K562 (cell line): Measurements from ENCODE around the gene SLC17A2. TPM values are rescaled to one million over a fixed set of nuclear protein-coding genes. Genes with fewer than 3 reads are reported as not detected.

Source experiments
- ATAC-seq: fragments of 200-7000 bp; cut with Tn5 transposase; 3 replicates; pipeline ENCODE4 v1.9.1; 2020; ENCODE audit warnings: moderate library complexity
- BruUV-seq: library from RNA; stranded (reverse); fragments of 400-500 nt; replicated peaks from 2 replicates; lab custom pipeline; 2021; lab: Mats Ljungman, UMichigan
- CTCF ChIA-PET: fragments of 300-600 bp; formaldehyde crosslinking; extraction: SDS; loops from one replicate; lab custom pipeline; 2021; ENCODE audit warnings: low intra/inter-chr PET ratio; lab: Yijun Ruan, JAX
- POLR2A ChIA-PET: fragments of 300-600, 350-650 bp; sonication (Branson Sonifier 250); formaldehyde crosslinking; extraction: SDS; loops from one replicate; lab custom pipeline; 2021; ENCODE audit warnings: antibody characterized with exemption, inconsistent platforms; lab: Yijun Ruan, JAX
- DNase-seq, 4 experiments: peaks; one replicate each; pipeline versions ENCODE4 v3.0.0 to v3.0.0-alpha.2; 2011 to 2018; ENCODE audit warnings: low spot score in 3 of 4, mixed read lengths in 3 of 4; ENCODE audit errors: extremely low read depth in 1 of 4
- FAIRE-seq: peaks from 2 replicates; lab custom pipeline; 2011; peaks lifted over from hg19 to GRCh38; lab: Jason Lieb, UNC
- H2AFZ ChIP-seq: 2 replicates; pipeline ENCODE4 v1.6.0; 2011; ENCODE audit warnings: low read depth, low read length, control low read depth, inconsistent platforms
- H3K27ac ChIP-seq: fragments of 200-600 bp; 3 replicates; pipeline ENCODE4 v1.8.0; 2011; ENCODE audit warnings: low read depth, mild to moderate bottlenecking, control low read depth, inconsistent platforms, low read length, moderate library complexity, mixed read lengths; ENCODE audit errors: extremely low read depth
- H3K27me3 ChIP-seq, 2 experiments: fragments of 300-600 bp in 1 of 2; 2 replicates in 1 of 2; 3 replicates in 1 of 2; pipeline versions ENCODE4 v1.6.0 to v1.8.0; 2011; ENCODE audit warnings: inconsistent platforms in 2 of 2, low read length in 2 of 2, mild to moderate bottlenecking in 1 of 2, mixed read lengths in 1 of 2, moderate library complexity in 1 of 2; ENCODE audit not compliant: control insufficient read depth in 2 of 2, insufficient read depth in 2 of 2
- H3K36me3 ChIP-seq: fragments of 300-600 bp; 3 replicates; pipeline ENCODE4 v1.8.0; 2011; ENCODE audit warnings: mild to moderate bottlenecking, low read length, inconsistent platforms; ENCODE audit not compliant: control insufficient read depth, insufficient read depth
- H3K4me1 ChIP-seq, 2 experiments: fragments of 200-600 bp in 1 of 2; replicated peaks in 1 of 2; 2 replicates in 1 of 2; 3 replicates in 1 of 2; pipeline versions ENCODE4 v1.5.1 to v1.8.0; 2011; ENCODE audit warnings: inconsistent platforms in 2 of 2, low read length in 2 of 2, mild to moderate bottlenecking in 1 of 2, mixed read lengths in 1 of 2, moderate library complexity in 1 of 2; ENCODE audit not compliant: control insufficient read depth in 2 of 2, insufficient read depth in 2 of 2
- H3K4me2 ChIP-seq: 2 replicates; pipeline ENCODE4 v1.6.1; 2011; ENCODE audit warnings: low read length, control low read depth, inconsistent platforms, mixed read lengths; ENCODE audit not compliant: insufficient read depth
- H3K4me3 ChIP-seq: fragments of 200-600 bp; sonication (generic), shearing (Covaris generic); 2 replicates; pipeline ENCODE4 v1.5.1; 2016; ENCODE audit warnings: control low read depth, inconsistent platforms
- H3K79me2 ChIP-seq: fragments of 200-600 bp; 3 replicates; pipeline ENCODE4 v1.8.0; 2011; ENCODE audit warnings: low read length, inconsistent platforms; ENCODE audit not compliant: control insufficient read depth, insufficient read depth
- H3K9ac ChIP-seq, 2 experiments: 2 replicates each; pipeline versions ENCODE4 v1.6.0 to v1.6.1; 2011; ENCODE audit warnings: low read depth in 2 of 2, low read length in 2 of 2, control low read depth in 1 of 2, inconsistent platforms in 1 of 2, mild to moderate bottlenecking in 1 of 2, mixed read lengths in 1 of 2; ENCODE audit not compliant: insufficient read depth in 1 of 2
- H3K9me1 ChIP-seq: one replicate; pipeline ENCODE4 v1.6.0; 2011; ENCODE audit warnings: inconsistent platforms, mild to moderate bottlenecking, low read length, moderate library complexity; ENCODE audit not compliant: control insufficient read depth, insufficient read depth
- H3K9me3 ChIP-seq: replicated peaks from 2 replicates; pipeline ENCODE4 v1.5.1; 2011; ENCODE audit warnings: low read depth, low read length, inconsistent platforms; ENCODE audit not compliant: control insufficient read depth, insufficient read depth
- H4K20me1 ChIP-seq: replicated peaks from 2 replicates; pipeline ENCODE4 v1.6.1; 2011; ENCODE audit warnings: low read length, inconsistent platforms, mixed read lengths; ENCODE audit not compliant: control insufficient read depth, insufficient read depth
- BCL6 ChIP-seq: fragments of 250-450 bp; sonication (Bioruptor Pico); IDR thresholded peaks from 2 replicates; pipeline ENCODE4 v1.4.0; 2020
- FUS ChIP-seq: fragments of 200-400 bp; formaldehyde crosslinking; optimal IDR thresholded peaks from 2 replicates; pipeline ENCODE3; 2017; ENCODE audit warnings: low read depth, low read length
- NCOR1 ChIP-seq: fragments of 450-650 bp; IDR thresholded peaks from 2 replicates; pipeline ENCODE4 v1.6.1; 2016; ENCODE audit warnings: mild to moderate bottlenecking, moderate library complexity
- PCBP2 ChIP-seq: fragments of 200-400 bp; formaldehyde crosslinking; IDR thresholded peaks from 2 replicates; pipeline ENCODE4 v1.6.1; 2018; ENCODE audit warnings: low read length, low read depth, mild to moderate bottlenecking, moderate library complexity; ENCODE audit not compliant: poor library complexity, severe bottlenecking
- SRSF1 ChIP-seq: fragments of 200-400 bp; formaldehyde crosslinking; IDR thresholded peaks from 2 replicates; pipeline ENCODE4 v1.6.1; 2017; ENCODE audit warnings: mild to moderate bottlenecking, low read depth, low read length, moderate library complexity
- TAF9B ChIP-seq: fragments of 450-650 bp; IDR thresholded peaks from 2 replicates; pipeline ENCODE4 v1.6.1; 2018; ENCODE audit warnings: mild to moderate bottlenecking; ENCODE audit not compliant: partially characterized antibody
- YY1 ChIP-seq, 3 experiments: IDR thresholded peaks; 2 replicates each; pipeline ENCODE4 v1.6.1; 2011; ENCODE audit warnings: low read length in 2 of 3, mild to moderate bottlenecking in 2 of 3, moderate library complexity in 2 of 3, borderline replicate concordance in 1 of 3, control low read depth in 1 of 3, low read depth in 1 of 3; ENCODE audit not compliant: insufficient read depth in 3 of 3, insufficient replicate concordance in 2 of 3, control insufficient read depth in 1 of 3, insufficient read length in 1 of 3; ENCODE audit errors: extremely low read depth in 1 of 3
- ZNF212 ChIP-seq: fragments of 450-650 bp; formaldehyde crosslinking; IDR thresholded peaks from 2 replicates; pipeline ENCODE4 v1.4.0; 2020; ENCODE audit warnings: mild to moderate bottlenecking
- WGBS: fragments of 100-300 bp; shearing (Covaris generic); methylation state at CpG from one replicate; pipeline ENCODE4 v1.1.6; 2016; ENCODE audit warnings: low coverage, mixed read lengths; ENCODE audit not compliant: insufficient coverage; ENCODE audit errors: missing lambda C conversion rate; 5-methylcytosine and 5-hydroxymethylcytosine counted together
- in situ Hi-C: fragments of 300-500 bp; cut with MboI; formaldehyde crosslinking; loops from 4 replicates; pipeline ENCODE4 v1.15.0; 2018; ENCODE audit warnings: inconsistent platforms, mixed read lengths
- intact Hi-C: fragments of 100-400 bp; cut with micrococcal nuclease; formaldehyde crosslinking; loops from 2 replicates; pipeline ENCODE4 v1.14.2; 2022
- polyA plus RNA-seq, 8 experiments: library from polyadenylated mRNA; depleted of rRNA in 4 of 8; stranded (reverse) in 5 of 8; unstranded in 3 of 8; fragments of >200 nt; fragmentation: Nextera tagmentation in 2 of 8; fragmentation: Illumina TruSeq in 1 of 8; extraction: Ambion mirVana in 2 of 8; extraction: Trizol in 1 of 8; gene quantifications; 2 replicates each; pipeline versions ENCODE4 v1.2.1 to v1.2.3, GENCODE V29; 2011 to 2014; ENCODE audit warnings: inconsistent platforms in 1 of 8, missing spikeins in 1 of 8
- total RNA-seq, 7 experiments: library from RNA; depleted of rRNA in 6 of 7; stranded (reverse); fragments of >200 nt in 6 of 7; fragmentation: Illumina TruSeq in 2 of 7; extraction: Trizol in 2 of 7; gene quantifications; 2 replicates each; pipeline versions ENCODE4 v1.2.1 to v1.2.3, GENCODE V29; 2011 to 2021; ENCODE audit warnings: low replicate concordance in 1 of 7
- TF ChIP-seq, protein P1 (sequence below): fragments of 250-450 bp; sonication (Bioruptor Pico); IDR thresholded peaks from 2 replicates; pipeline ENCODE4 v1.8.0; 2022; ENCODE audit warnings: inconsistent platforms, mild to moderate bottlenecking, moderate library complexity, borderline replicate concordance

The SLC17A2 gene
- total and polyA plus RNA-seq, 9 of the 15 experiments (the other 6 are each of a cell fraction or from before 2014, with no cell fraction given) = not detected

DNA sequence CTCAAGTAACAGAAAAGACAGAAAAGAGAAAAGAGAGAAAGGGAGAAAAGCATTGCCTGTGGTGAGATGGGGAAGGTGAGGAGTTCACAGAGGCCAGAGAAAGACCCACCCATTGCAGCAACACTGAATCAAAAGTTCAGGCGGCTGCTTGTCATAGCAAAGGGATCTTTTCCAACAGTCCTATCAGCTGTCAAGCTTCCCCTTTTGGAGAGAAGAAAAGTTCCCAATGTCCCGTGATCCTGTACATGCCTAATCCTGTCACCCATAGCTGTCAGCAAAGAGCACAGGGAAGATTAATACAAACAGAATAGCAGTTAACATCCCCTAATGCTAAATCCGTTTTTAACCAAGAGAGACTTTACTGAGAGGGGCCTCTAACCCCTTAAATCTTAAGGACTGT lies 23.2 kb upstream of the SLC17A2 start:
- DNase-seq = no peak
- BruUV-seq = no TSS peak
- Histone ChIP-seq H3K36me3 (no peaks in the 10 kb centered on the region), H3K4me1 (peaks cover 0 to 9% of the 10 kb centered on the region in 2 experiments; a peak in 2 of 5 replicates), H4K20me1 (no peaks in the 10 kb centered on the region), H3K4me3 (no peak overlapping the region), H2AFZ (peak overlapping the region; percentile 49), H3K9me3 (peaks cover under 1% of the 10 kb centered on the region; the same call in 1 of the 2 replicates), H3K4me2 (no peak overlapping the region), H3K79me2 (no peaks in the 10 kb centered on the region), H3K9ac (no peak overlapping the region), H3K27me3 (no peaks in the 10 kb centered on the region), H3K9me1 (no peaks in the 10 kb centered on the region), H3K27ac (no peak overlapping the region)
- POLR2A ChIA-PET = no interaction called here
- TF ChIP-seq NCOR1 (no peak), SRSF1 (no peak), PCBP2 (no peak), TAF9B (no peak), BCL6 (CRISPR knock-in tag) (no peak), YY1 (IDR thresholded peaks at IDR 0.05; ENCODE audit: borderline replicate concordance in 1 of 3, control insufficient read depth in 1 of 3, extremely low read depth in 1 of 3, insufficient read depth in 3 of 3, insufficient read length in 1 of 3, insufficient replicate concordance in 2 of 3, low read depth in 1 of 3, low read length in 2 of 3) (no peak), FUS (no peak), ZNF212 (no peak)
- TF ChIP-seq, protein P1, sequence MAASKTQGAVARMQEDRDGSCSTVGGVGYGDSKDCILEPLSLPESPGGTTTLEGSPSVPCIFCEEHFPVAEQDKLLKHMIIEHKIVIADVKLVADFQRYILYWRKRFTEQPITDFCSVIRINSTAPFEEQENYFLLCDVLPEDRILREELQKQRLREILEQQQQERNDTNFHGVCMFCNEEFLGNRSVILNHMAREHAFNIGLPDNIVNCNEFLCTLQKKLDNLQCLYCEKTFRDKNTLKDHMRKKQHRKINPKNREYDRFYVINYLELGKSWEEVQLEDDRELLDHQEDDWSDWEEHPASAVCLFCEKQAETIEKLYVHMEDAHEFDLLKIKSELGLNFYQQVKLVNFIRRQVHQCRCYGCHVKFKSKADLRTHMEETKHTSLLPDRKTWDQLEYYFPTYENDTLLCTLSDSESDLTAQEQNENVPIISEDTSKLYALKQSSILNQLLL (CRISPR knock-in tag) = no peak
- CTCF ChIA-PET = no interaction called here
- ATAC-seq = peak; percentile 31; the same call in 2 of the 3 replicates
- in situ Hi-C loops (no loop called here), intact Hi-C loops (no loop called here)
- WGBS = 13% methylated on average over 3 of the region's 3 CpGs
- FAIRE-seq = no peak
